ENCODE results near the gene FZR1. TPM values are rescaled to one million over a fixed set of nuclear protein-coding genes. Genes with fewer than 3 reads are reported as not detected.

The FZR1 gene
- total and polyA plus RNA-seq, 9 of the 15 experiments (the other 6 are each of a cell fraction or from before 2014, with no cell fraction given), result 0.18 to 48.0 (median 22.2) TPM

DNA sequence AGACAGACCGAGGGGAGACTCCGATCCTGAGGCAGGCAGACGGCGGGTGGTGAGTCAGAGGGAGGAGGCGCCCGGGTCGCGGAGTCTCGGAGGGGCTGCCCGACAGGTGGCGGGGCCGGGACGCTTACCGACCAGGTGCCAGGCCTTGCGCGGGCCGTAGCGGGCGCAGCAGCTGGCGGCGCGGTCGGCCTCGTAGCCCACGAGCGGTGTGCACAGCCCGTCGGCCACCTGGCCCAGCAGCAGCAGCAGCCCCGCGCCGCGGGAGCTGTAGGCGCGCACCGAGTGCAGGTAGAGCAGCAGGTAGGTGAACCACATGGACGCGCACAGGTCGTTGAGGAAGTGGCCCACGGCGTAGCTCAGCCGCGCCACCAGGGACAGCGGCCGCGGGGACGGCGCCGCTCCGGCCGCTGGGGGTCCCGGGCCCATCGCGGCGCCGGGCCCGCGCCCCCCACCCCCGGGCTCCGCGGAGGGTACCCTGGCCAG is 50.9 kb downstream of the FZR1 start (continued):
- TF ChIP-seq, protein P1, sequence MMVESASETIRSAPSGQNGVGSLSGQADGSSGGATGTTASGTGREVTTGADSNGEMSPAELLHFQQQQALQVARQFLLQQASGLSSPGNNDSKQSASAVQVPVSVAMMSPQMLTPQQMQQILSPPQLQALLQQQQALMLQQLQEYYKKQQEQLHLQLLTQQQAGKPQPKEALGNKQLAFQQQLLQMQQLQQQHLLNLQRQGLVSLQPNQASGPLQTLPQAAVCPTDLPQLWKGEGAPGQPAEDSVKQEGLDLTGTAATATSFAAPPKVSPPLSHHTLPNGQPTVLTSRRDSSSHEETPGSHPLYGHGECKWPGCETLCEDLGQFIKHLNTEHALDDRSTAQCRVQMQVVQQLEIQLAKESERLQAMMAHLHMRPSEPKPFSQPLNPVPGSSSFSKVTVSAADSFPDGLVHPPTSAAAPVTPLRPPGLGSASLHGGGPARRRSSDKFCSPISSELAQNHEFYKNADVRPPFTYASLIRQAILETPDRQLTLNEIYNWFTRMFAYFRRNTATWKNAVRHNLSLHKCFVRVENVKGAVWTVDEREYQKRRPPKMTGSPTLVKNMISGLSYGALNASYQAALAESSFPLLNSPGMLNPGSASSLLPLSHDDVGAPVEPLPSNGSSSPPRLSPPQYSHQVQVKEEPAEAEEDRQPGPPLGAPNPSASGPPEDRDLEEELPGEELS (CRISPR knock-in tag; IDR thresholded peaks at IDR 0.05; ENCODE audit: borderline replicate concordance), result no peak
- TF ChIP-seq JUN (IDR thresholded peaks at IDR 0.05; ENCODE audit: borderline replicate concordance, low read depth, low read length), result no peak
- no peak for TF ChIP-seq JUN (CRISPR knock-in tag; IDR thresholded peaks at IDR 0.05; ENCODE audit: borderline replicate concordance)
- 0 out of 2 replicates have a peak, but pooled peaks have one; percentile 4 for TF ChIP-seq XRCC5 (IDR thresholded peaks at IDR 0.05; ENCODE audit: low read depth, low read length)
- TF ChIP-seq ZNF174 (CRISPR knock-in tag; IDR thresholded peaks at IDR 0.05), result no peak
- no peak for TF ChIP-seq RCOR1 (IDR thresholded peaks at IDR 0.05; ENCODE audit: borderline replicate concordance in 1 of 2, low read depth in 2 of 2, low read length in 2 of 2)
- TF ChIP-seq ERF (CRISPR knock-in tag; IDR thresholded peaks at IDR 0.05), result no peak
- no peak for TF ChIP-seq CHD4 (IDR thresholded peaks at IDR 0.05; ENCODE audit: insufficient read depth, insufficient replicate concordance, low read depth, low read length, poor library complexity, severe bottlenecking)
- TF ChIP-seq, protein P2, sequence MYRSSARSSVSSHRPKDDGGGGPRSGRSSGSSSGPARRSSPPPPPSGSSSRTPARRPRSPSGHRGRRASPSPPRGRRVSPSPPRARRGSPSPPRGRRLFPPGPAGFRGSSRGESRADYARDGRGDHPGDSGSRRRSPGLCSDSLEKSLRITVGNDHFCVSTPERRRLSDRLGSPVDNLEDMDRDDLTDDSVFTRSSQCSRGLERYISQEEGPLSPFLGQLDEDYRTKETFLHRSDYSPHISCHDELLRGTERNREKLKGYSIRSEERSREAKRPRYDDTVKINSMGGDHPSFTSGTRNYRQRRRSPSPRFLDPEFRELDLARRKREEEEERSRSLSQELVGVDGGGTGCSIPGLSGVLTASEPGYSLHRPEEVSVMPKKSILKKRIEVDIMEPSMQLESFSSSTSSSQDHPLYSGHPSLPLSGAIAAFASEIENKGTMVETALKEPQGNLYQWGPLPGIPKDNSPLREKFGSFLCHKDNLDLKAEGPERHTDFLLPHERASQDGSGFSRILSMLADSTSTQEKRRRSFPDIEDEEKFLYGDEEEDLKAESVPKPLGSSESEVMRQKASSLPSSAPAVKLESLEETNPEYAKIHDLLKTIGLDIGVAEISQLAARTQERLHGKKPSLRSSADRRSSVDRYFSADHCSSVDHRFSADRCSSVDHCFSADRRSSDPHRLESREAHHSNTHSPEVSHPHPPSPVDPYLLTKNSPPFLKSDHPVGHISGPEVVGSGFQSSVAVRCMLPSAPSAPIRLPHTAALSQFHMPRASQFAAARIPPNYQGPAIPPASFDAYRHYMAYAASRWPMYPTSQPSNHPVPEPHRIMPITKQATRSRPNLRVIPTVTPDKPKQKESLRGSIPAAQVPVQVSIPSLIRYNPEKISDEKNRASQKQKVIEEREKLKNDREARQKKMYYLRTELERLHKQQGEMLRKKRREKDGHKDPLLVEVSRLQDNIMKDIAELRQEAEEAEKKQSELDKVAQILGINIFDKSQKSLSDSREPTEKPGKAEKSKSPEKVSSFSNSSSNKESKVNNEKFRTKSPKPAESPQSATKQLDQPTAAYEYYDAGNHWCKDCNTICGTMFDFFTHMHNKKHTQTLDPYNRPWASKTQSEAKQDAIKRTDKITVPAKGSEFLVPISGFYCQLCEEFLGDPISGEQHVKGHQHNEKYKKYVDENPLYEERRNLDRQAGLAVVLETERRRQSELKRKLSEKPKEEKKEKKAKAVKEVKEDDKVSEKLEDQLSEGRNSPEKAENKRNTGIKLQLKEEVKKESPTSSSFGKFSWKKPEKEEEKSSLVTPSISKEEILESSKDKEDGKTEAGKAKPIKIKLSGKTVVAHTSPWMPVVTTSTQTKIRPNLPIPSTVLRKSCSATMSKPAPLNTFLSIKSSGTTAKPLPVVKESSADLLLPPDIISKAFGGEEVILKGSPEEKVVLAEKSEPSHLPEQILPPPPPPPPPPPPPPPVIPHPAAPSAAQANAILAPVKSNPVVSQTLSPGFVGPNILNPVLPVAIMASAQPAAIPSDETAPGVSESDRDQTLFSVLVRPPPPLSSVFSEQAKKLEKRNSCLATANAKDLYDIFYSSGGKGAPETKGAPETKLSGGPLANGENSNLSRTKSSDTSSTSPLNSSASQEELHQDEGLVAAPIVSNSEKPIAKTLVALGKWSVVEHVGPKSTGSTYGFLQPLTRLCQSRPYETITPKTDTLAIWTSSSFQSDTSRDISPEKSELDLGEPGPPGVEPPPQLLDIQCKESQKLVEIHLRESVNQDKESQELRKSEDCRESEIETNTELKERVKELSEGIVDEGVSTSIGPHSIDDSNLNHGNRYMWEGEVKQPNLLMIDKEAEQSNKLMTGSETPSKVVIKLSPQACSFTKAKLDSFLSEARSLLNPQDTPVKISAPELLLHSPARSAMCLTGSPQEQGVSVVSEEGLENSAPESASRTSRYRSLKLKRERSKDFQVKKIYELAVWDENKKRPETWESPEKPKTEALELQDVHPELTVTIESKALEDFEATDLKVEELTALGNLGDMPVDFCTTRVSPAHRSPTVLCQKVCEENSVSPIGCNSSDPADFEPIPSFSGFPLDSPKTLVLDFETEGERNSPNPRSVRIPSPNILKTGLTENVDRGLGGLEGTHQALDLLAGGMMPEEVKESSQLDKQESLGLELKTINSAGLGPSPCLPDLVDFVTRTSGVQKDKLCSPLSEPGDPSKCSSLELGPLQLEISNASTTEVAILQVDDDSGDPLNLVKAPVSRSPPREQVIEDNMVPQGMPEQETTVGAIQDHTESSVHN (IDR thresholded peaks at IDR 0.05; ENCODE audit: borderline replicate concordance in 1 of 2, low read depth in 1 of 2), result no peak
- TF ChIP-seq JUND (IDR thresholded peaks at IDR 0.05; ENCODE audit: borderline replicate concordance, low read depth, low read length), result no peak
- 0 out of 3 replicates have a peak, but pooled peaks have one; percentile 26 for TF ChIP-seq JUND (tag; IDR thresholded peaks at IDR 0.05; ENCODE audit: borderline replicate concordance, low read depth, low read length)
- no peak for TF ChIP-seq PTBP1 (IDR thresholded peaks at IDR 0.05; ENCODE audit: low read depth, low read length)
- TF ChIP-seq SRSF1 (IDR thresholded peaks at IDR 0.05; ENCODE audit: low read depth, low read length), result no peak
- no peak for TF ChIP-seq NELFE (IDR thresholded peaks at IDR 0.05; ENCODE audit: insufficient read depth, insufficient read length)
- no peak for TF ChIP-seq ZNF23 (CRISPR knock-in tag; IDR thresholded peaks at IDR 0.05)
- TF ChIP-seq CXXC5 (CRISPR knock-in tag; IDR thresholded peaks at IDR 0.05), result no peak
- no peak for TF ChIP-seq SMARCA4 (IDR thresholded peaks at IDR 0.05)
